HG03439 (cell line): Measurements from ENCODE around the gene PROCA1.

Source experiments
- ATAC-seq: cut with Tn5 transposase; IDR thresholded peaks from one replicate; pipeline ENCODE4 v1.9.1; 2021; ENCODE audit warnings: mild to moderate bottlenecking, moderate library complexity; ENCODE audit not compliant: unreplicated experiment

The PROCA1 gene

GRCh38 chr17:28710861-28711722 is 596 bp downstream of the PROCA1 start:
- peak; percentile 77 for ATAC-seq

GRCh38 chr17:28707339-28707720 is 4.4 kb downstream of the PROCA1 start:
- ATAC-seq: no peak

- ATAC-seq: no peak
Measured at GRCh38 chr17:28706471-28707338, 5.0 kb downstream of the PROCA1 start.

- no peak for ATAC-seq
Measured at GRCh38 chr17:28705728-28706334, 5.9 kb downstream of the PROCA1 start.

- ATAC-seq: no peak
Measured at GRCh38 chr17:28705074-28705659, 6.5 kb downstream of the PROCA1 start.

GRCh38 chr17:28704219-28704858 is 7.3 kb downstream of the PROCA1 start:
- ATAC-seq: no peak

GRCh38 chr17:28703552-28704218 is 8.0 kb downstream of the PROCA1 start:
- ATAC-seq: no peak

- no peak for ATAC-seq
Measured at GRCh38 chr17:28702752-28703150, 8.9 kb downstream of the PROCA1 start.

GRCh38 chr17:28702026-28702751 is 9.5 kb downstream of the PROCA1 start:
- ATAC-seq: no peak

- ATAC-seq: no peak
Measured at GRCh38 chr17:28700830-28701492, 10.7 kb downstream of the PROCA1 start.

- ATAC-seq: no peak
Measured at GRCh38 chr17:28700278-28700677, 11.4 kb downstream of the PROCA1 start.

- no peak for ATAC-seq
Measured at GRCh38 chr17:28698253-28698941, 13.3 kb downstream of the PROCA1 start.

- ATAC-seq: no peak
Measured at GRCh38 chr17:28693869-28694268, 17.8 kb downstream of the PROCA1 start.

GRCh38 chr17:28689011-28689410 is 22.7 kb downstream of the PROCA1 start:
- no peak for ATAC-seq

GRCh38 chr17:28688481-28688880 is 23.2 kb downstream of the PROCA1 start:
- ATAC-seq: no peak

- no peak for ATAC-seq
Measured at GRCh38 chr17:28686296-28686695, 25.4 kb downstream of the PROCA1 start.

- ATAC-seq: no peak
Measured at GRCh38 chr17:28685366-28685765, 26.3 kb downstream of the PROCA1 start.

GRCh38 chr17:28684963-28685362 is 26.7 kb downstream of the PROCA1 start:
- ATAC-seq: no peak
